Measurements from ENCODE around the gene RPH3AL. TPM values are rescaled to one million over a fixed set of nuclear protein-coding genes. Genes with fewer than 3 reads are reported as not detected.
"Not testable (repeated sequence)": the region's sequence is repeated elsewhere in the genome, so short reads cannot be mapped to it uniquely, and the experiment has no call there.

Gene RPH3AL
- polyA plus RNA-seq, 5 donors = 7.6 to 12.4 (median 8.4) TPM

DNA sequence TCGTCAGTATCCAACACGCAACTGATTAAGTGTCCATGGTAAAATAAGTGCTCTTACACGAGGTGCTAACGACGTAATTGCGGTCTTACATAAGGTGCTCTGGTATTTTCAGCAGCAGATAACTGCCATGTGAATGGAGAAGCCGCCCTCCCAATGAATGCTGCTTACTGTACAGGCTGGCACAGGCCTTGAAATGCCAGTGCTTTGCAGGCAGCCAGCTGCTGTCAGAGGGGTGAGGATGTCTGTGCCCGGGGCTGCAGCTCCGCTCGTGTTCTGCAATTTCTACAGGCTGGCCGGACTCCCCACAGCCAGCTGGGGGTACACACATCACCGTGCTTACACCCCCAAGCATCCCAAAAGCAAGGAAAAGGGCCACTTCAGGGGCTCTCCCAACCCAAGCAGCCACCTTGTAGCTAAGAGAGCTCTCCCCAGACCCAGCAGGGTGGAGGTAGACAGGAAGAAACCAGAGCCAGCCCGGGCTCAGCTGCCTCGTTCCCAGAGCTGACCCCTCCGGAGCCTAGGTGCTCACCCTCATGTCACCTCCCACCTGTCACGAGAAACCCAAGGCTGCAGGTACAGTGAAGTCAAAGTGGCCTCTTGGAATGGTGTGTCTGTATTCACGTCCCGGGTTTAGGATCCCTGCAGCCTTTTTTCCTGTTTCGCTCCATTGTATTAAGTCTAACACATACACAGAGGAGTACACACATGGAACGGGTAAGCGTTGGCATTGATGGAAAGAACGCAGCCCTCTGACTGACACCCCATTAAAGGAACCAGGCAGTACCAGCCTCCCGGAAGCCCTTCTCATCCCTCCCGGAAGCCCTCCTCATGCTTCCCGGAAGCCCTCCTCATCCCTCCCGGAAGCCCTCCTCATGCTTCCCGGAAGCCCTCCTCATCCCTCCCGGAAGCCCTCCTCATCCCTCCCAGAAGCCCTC is 27.2 kb upstream of the RPH3AL start:
- DNase-seq = no peak

DNA sequence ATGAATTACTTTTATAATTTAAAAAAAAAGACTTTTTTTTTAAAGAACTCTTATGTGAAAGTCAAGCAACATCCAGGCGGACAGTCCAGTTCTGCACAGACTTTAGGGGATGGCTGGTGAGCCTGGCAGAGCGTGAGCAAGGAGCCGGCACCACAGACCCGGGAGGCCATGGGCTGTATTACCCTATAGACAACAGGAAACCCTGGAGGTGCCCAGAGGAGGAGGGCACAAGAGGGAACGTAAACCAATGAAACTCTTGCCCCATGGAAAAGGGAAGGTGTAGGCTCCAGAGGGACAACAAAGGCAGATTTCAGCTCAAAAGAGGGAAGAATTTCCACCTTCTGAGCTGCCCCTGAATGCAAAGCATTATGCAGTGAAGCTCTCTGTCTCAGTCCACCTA is 25.5 kb upstream of the RPH3AL start:
- no peak for DNase-seq

DNA sequence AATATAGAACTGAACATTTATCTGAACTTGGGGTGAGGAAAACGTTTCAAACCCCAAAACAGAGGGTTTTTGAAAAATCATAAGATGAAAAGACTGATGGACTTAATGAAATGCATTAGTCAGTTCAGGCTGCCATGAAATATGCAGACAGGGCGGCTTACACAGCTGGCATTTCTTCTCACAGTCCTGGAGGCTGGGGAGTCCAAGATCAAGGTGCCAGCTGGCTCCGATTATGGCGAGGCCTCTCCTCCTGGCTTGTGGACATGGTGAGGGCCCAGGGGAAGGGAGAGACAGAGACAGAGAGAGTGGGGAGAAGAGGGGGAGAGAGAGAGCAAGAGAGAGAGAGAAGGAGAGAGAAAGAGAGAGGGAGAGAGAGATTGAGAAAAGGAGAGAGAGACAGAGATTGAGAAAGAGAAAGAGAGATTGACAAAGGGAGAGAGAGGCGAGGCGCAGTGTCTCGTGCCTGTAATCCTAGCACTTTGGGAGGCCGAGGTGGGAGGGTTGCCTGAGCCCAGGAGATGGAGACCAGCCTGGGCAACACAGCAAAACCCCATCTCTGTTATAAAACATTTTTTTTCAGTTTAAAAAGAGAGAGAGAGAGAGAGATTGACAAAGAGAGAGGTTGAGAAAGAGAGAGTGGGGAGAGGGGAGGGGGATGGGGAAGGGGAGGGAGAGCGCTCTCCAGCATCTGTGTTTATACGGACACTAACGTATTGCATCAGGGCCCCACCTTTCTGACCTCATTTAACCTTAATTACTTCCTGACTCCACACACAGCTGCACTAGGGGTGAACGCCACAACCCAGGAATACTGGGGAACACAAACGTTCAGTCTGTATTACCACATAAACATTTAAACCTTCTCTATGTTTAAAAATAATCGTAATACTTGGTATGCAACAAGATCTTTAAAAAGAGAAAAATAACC is 24.6 kb upstream of the RPH3AL start:
- DNase-seq = no peak

DNA sequence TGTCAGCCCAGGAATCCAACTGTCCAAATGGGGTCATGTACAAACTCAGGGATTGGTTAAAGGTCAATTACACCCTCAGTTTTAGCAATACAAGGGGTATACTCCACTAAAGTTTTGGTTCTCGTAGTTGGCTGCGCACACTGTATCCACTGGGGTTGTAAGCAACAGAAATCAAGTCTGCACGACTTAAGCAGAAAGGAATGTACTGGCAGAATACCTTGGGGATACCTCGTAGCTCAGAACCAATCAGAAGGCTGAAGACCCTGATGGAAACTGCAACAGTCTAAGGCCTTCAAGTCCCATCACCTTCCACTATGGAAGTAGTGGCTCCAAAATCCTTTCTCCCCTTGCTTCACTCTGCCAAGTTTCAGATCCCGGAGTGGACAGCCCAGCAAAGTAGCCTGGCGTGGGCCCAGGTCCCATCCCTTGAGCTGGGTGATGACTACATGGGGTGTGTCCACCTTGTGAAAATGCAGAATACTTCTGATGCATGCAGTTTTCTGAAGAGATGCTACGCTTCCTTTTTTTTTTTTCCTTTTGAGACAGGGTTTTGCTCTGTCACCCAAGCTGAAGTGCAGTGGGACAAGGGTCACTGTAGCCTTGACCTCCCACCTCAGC is 21.1 kb upstream of the RPH3AL start:
- no peak for DNase-seq

DNA sequence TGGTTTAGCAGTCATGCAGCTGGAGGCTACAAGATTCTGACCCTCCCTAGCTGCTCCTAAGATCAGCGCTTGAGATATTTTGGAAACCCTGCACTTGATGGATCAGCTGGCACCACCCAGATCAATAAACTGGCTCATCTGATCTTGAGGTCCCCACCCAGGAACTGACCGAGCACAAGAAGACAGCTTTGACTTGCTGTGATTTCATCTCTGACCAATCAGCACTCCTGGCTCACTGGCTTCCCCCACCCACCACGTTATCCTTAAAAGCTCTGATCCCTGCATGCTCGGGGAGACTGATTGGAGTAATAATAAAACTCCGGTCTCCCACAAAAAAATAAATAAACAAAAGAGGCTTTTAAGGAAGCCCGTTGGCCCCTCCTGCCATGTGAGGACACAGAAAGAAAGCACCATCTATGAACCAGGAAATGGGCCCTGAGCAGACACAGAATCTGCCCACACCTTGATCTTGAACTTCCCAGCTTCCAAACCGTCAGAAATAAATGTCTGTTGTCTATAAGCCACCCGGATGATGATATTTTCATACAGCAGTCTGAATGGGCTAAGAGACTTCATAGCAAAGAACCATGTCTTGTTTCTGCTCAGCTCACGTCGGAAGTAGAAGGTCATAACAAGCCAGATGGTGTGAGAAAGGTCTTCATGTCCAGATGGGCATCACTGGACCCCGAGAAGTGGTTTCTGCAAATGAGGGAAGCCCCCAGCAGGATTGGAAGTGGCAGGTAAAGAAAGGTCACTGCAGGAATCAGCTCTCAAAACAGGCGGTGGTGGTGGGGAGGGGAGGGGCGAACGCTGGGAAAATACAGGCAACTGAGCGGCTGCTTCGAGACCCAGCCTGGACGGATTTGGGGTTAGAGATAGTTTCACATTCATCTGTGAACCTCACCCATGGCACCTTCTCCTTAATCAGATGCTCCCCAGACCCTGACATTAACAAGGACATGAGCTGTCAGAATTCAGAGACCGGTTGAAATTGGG is 19.8 kb upstream of the RPH3AL start:
- no peak for DNase-seq

DNA sequence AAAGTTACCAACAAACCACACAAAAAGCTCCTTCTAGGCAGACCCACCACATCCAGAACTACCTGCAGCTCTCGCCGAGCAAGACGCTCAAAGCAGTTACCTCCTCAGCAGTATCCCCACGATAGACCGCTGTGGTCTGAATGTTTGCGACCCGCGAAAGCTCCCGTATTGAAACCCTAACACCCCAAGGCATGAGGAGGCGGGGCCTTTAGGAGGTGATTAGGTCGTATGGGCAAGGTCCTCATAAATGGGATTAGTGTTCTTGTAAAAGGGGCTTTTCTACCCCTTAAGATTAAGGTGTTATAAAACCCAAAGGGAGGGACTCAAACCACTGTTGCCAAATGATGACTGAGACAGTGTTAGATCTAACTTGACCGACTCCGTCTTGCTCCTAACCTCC is 19.0 kb upstream of the RPH3AL start:
- no peak for DNase-seq

DNA sequence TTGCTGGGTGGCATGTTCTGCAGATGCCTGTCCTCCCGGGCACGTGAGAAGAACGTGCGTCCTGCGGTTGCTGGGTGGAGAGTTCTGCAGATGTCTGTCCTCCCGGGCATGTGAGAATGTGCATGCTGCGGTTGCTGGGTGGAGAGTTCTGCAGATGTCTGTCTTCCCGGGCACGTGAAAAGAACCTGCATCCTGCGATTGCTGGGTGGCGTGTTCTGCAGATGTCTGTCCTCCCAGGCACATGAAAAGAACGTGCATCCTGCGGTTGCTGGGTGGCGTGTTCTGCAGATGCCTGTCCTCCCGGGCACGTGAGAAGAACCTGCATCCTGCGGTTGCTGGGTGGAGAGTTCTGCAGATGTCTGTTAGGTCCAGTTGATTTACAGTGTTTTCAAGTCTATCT is 15.0 kb upstream of the RPH3AL start:
- DNase-seq = not testable (repeated sequence)

DNA sequence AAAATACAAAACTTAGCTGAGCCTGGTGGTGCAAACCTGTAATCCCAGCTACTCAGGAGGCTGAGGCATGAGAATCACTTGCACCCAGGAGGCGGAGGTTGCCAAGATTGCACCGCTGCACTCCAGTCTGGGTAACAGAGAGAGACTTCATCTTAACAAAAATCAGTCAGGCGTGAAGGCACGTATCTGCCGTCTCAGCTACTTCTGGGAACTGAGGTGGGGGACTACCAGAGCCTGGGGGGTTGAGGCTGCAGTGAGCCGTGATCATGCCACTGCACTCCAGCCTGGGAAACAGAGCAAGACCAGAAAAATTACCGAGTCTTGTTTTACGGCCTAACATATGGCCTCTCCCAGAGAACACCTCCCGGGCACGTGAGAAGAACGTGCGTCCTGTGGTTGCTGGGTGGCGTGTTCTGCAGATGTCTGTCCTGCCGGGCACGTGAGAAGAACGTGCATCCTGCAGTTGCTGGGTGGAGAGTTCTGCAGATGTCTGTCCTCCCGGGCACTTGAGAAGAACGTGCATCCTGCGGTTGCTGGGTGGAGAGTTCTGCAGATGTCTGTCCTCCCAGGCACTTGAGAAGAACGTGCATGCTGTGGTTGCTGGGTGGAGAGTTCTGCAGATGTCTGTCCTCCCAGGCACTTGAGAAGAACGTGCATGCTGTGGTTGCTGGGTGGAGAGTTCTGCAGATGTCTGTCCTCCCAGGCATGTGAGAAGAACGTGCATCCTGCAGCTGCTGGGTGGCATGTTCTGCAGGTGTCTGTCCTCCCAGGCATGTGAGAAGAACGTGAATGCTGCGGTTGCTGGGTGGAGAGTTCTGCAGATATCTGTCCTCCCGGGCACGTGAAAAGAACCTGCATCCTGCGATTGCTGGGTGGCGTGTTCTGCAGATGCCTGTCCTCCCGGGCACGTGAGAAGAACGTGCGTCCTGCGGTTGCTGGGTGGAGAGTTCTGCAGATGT is 14.3 kb upstream of the RPH3AL start:
- not testable (repeated sequence) for DNase-seq

DNA sequence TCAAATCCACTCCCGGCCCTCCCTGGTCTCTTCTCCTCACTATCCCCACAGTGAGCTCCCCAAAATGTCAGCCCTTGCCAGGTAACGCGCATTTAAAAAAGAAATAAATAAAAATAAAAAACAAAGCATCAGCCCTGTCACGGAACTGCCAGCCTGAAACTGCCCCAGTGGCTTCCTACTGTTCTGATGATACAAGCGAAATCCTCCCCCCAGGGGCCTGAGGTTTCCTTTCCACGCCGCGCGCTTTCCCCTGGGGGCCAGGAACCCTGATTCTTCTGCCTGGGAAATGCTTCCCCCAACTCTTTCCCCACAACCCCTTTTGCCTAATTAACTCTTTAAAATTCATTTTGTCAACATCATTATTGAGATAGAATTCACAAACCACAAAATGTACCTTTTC is 12.2 kb upstream of the RPH3AL start:
- DNase-seq = no peak

DNA sequence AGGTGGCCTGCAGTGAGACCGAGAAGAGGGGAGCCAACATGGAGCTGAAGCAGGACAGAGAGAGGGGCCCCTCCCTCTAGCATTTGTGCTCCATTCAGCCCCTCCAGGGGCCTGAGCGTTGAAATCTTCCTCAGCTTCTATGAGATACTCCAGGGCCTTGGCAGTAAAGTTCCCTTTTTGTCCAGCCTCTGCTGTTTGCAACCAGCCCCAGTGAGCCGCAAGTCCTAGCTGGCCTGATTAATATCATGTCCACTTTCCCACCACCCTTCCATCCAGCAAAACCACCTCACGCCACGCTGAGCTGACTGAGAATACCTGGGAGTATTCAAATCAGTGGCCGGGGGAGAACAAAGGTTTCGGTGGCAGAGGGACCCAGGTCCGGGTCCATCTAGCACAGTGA is 11.7 kb upstream of the RPH3AL start:
- no peak for DNase-seq

DNA sequence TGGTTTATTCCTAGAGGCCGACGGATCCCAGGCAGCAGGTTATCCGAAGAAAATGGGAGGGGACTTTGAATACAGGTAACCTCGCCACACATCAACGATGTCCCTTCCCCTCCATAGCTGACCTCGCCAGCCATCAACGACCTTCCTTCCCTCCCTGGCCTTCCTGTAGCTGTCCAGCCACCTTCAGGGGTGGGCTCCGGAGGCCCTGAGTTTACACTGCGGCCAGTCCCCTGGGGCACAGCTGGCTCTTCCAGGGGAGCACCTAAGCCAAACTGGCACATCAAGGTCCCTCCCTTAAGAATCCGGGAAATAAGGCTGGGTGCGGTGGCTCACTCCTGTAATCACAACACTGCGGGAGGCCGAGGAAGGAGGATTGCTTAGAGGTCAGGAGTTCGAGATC is 10.1 kb upstream of the RPH3AL start:
- no peak for DNase-seq

DNA sequence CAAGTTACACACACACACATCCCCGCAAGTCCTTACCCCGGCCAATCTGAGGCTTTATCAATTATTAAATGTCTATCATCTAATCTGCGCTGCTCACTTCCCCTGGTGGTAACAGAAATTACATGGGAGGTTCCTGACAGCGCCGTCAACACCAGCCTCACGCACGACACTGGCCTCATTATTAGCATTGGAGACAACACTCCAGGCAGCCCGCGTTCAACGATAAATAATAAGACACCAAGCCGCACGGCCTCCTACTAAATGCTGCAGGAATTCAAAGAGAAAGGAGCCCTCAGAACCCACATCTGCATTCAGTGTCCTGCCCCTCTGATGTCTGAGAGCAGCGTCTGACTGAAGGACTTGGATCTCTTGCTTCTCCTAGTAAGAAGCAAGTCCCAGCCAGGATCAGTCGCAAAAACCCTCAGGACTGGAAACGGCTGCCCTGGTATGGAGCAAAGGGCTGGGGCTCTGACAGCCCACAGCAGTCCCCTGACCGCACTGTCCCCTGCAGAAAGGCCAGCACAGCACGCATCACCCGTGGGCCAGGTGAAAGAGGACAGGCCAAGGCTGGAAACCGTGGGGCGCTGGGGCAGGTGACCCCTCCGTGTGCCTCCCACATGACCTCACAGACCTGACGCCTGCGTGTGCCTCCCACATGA is 7.6 kb upstream of the RPH3AL start:
- DNase-seq = no peak

DNA sequence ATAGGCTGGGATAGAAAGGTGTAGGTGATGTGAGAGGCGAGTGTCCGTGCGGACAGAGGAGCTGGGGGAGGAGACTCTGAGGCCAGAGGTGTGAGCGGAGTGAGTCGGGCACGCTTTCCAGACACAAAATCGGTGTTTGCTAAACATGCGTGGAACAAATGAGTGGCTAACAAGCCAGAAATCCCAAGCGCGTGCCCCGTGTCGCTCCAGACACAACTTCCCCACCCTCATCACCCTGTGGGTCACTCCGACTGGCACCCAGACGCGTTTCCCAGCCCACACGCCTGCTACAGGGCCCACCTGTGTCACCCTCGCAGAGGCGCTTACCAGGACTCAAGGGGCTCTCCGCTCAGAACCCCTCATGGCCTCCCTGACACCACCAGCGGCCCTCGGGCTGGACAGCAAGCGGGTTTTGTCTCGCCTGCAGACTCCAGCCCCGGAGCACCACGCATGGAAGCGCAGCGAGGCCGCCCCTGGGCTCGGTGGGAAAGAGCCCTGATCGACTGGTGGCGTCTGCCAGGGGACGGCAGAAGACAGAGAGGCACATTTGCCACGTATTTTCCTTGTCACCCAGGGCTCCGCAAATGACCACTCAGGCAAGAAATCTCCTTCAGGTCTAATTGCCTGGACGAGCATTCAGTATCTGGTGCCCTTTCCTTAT is 6.0 kb upstream of the RPH3AL start:
- DNase-seq = no peak

DNA sequence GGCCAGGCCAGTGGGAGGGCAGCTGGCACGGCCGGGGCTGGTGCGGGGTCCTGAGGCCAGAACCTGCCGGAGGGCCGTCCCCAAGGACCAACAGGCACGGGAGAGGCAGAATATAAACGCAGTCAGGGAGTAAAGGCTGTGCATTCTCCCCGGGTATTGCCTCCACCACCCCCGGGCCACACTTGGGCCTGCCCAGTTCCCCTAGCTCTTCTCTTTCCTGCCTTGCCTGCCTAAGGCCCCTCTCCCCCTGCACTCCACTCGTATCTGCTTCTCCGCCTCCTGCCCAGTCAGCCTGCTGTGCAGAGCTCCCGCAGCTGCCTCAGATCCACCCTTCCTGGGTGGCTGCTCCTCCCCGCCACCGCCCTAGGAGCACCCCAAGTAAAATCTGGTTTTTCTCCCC is 5.0 kb upstream of the RPH3AL start:
- no peak for DNase-seq

DNA sequence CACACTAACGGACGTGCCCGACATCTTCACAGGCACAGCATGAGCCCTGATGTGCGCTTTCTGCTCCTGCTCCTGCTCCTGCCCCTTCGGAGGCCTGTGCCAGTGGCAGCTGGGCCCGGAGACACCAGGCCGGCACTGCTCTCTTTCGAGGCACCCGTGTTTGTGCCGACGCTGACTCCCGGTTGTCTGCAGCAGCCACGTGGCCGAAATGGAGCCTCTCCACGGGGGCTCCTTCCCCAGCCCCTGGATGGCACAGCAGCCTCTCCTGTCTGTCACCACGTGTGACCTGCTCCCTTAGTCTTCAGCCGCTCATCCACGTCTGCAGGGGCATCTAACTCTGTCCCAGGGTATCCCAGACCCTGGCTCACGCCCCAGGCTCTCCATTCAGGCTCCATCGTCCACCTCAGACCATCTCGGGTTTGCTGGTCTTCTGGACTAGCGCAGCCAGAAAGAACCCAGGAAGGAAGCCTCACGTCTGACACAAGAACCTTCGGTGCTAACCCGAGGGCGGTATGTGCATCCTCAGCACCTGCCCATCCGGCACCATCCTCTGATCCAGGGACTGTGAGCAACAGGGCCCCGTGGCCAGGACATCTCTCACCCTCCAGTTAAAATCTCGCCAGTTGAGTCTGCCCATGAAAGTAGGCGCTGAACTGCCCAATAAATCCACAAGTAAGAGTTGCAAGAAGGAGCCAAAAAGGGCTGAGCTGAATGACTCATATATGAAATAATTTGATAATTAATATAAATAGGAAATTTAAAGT is 4.2 kb upstream of the RPH3AL start:
- no peak for DNase-seq

DNA sequence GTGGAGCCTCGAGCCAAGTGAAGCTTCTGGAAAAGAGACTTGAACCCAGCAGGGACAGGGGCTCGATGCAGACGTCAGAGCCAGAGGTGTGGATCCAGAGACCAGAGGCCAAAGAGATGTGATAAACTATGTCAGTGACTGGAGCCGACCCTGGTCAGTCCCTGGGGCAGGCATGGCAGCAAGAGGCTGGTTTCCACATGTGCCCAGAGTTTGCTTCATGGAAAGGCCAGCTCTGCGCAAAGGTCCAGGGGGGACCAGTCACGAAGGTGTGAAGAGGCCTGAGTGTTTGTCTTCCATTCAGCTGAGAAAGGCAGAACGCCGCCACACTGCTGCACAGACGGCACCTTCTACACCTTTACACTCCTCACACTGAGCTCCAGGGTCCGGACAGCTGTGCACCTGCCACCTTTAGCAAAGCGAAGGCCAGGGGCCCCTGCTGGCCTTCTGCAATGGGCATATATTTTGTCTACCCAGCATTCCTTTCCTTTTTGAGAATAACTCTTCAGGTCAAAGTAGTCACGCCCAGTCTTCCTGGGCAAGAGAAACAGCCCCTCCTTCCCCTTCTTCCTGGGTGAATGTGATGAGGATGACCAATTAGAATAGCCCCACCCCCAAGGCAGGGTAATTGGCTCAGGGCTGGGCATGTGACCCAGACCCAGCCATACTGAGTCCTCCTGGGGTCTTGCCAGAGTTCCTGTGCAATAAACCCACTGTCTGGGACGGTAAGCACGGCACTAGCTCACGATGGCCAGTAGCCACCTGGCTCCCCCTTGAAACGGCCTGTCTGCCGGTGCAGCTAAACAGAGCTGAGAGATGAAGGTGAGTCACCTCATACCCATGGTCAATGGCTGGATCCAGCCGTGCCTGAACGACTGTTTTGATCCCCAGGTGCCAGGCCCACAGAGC is 2.3 kb upstream of the RPH3AL start:
- DNase-seq = no peak

DNA sequence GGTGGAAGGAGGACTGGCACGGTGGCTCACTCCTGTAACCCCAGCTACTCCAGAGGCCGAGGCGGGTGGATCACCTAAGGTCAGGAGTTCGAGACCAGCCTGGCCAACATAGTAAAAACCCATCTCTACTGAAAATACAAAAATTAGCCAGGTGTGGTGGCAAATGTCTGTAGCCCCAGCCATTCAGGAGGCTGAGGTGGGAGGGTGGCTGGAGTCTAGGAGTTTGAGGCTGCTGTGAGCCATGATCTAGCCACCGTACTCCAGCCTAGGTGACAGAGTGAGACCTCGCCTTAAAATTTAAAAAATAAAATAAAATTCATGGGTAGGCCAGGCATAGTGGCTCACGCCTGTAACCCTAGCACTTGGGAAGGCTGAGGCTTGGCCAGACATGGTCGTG is 1.2 kb upstream of the RPH3AL start:
- DNase-seq = no peak

Data from right lung (tissue), 5 donors.